GM12892 (cell line): Measurements from ENCODE around the gene TBCD.

ENCODE experiments used
- DNase-seq: peaks from one replicate; pipeline ENCODE4 v3.0.0; 2011; ENCODE audit not compliant: insufficient read length
- FAIRE-seq: peaks from 2 replicates; lab custom pipeline; 2011; peaks lifted over from hg19 to GRCh38; lab: Jason Lieb, UNC
- POLR2A ChIP-seq: IDR thresholded peaks from 2 replicates; pipeline ENCODE4 v1.6.1; 2011; ENCODE audit warnings: low read depth, low read length, control low read depth
- POLR2AphosphoS5 ChIP-seq: IDR thresholded peaks from 2 replicates; pipeline ENCODE4 v1.6.1; 2011; ENCODE audit warnings: low read depth, low read length, control low read depth
- TAF1 ChIP-seq: IDR thresholded peaks from 2 replicates; pipeline ENCODE4 v1.6.1; 2011; ENCODE audit warnings: low read depth, mild to moderate bottlenecking, control low read depth, low read length, borderline replicate concordance

Gene TBCD

GRCh38 chr17:82870541-82870940, 118.7 kb downstream of the TBCD start:
- no peak for TF ChIP-seq POLR2AphosphoS5
- no peak for TF ChIP-seq TAF1
- TF ChIP-seq POLR2A, result no peak
- no peak for DNase-seq
- FAIRE-seq, result peak; percentile 73

DNA sequence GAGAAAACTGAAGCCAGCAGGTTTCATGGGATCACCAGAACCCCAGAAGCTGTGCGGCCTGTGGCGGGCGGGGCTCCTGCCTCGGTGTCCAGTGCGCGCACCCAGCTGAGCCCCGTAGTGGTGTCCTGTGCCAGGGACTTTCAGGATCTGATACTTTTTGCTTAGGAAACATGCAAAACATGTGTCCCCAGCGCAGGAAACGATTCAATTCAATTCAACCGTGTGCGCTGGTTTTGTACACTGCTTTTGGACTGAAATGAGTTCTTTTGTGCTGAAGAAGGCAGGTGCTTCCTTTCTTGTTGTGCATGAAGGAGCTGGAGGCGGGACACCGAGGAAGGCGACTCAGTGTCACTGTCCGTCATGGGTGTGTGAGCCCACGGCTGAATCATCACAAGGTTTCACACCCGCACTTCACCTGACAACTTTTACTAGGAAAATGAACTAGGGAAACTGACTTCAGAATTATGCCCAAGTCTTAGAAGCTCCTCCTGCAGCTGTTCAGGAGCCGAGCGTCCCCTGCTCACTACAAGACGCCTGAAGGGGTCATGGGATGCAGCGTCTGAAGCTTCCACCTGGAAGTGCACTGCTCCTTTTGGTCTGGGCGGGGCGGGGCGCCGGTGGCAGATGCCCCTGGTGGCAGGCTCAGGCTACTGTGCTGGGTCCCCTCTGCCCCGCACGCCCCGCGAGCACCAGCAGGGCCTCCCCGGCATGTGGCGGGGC, 119.4 kb downstream of the TBCD start:
- FAIRE-seq, result peak; percentile 96
- TF ChIP-seq POLR2A, result no peak
- TF ChIP-seq POLR2AphosphoS5, result no peak
- TF ChIP-seq TAF1, result no peak
- peak; percentile 87 for DNase-seq

DNA sequence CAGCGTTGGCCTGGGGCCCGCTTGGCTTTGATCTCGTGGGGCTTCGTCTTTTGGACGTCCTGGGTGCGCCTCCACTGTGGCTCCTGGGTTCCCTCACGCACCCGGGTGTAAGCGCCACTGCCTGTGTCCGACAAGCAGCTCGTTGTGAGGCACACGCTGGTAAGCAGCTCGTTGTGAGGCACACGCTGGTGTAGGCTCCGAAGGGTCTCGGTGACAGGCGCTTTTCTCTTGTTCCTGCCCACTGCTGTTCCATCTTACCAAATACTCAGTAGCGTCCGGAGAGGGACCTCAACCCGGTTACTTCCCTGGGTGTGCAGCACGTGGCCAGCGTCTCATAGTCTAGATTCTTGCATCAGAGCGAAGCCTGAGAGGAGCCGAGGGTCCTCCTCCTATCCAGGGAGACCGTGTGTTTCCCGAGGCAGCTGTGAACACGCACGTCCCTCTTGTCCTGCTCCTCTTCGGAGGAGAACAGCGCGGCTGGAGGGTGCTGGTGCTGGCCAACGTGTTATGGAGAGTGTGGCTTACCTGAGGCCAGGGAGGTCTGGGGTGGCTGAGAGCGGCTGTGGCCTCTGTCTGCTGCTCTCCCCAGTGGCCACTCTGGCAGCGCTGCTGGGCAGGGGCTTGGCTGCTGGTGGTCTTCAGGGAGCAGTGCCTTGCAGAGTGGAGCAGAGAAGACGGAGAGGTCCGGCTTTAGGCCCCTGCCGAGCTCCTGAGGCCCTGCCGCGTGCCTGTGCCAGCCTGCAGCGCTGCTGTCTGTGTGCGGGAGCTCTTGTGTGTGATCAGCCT, 120.1 kb downstream of the TBCD start:
- peak; percentile 66 for FAIRE-seq

DNA sequence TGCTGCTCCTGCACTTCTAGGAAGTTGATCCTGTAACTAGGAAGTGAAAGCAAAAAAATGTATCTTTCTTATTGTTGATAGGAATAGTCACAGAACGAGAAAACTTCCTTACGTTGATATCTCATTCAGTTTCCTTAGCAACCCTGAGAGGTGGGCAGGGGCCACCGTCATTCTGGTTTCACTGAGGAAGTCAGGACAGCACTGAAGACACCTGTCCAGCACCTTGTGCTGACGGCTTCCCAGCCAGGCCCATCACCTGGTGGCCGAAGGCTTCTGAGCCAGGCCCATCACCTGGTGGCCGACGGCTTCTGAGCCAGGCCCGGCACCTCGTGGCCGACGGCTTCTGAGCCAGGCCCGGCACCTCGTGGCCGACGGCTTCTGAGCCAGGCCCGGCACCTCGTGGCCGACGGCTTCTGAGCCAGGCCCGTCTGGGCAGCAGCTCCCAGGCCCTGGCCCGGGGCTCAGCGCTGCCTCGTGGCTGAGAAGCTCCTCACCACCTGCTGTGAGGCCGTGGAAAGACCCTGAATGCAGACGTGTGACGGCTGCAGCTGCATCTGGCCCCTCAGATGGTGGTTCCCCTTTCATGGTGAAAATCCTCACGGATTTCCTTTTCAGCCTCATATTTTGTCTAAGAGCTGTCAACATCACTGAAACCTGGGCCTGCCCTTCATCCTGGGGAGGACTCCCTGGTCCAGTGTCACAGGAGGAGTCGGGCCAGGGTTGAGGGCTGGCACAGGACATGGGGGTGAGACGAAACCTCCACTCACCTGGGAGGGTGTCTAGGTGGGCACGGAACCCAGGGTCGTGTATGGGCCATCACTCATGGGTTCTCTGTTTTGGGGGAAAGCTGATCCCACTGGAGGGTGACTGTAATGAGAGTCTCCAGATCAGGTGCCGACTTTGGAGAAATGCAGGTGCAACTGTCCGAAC, 121.0 kb downstream of the TBCD start:
- TF ChIP-seq POLR2AphosphoS5, result no peak
- DNase-seq, result no peak
- no peak for FAIRE-seq

More for the DNA sequence above, 120.1 kb downstream of the TBCD start:
- TF ChIP-seq POLR2A (no peak), POLR2AphosphoS5 (no peak), TAF1 (no peak)
- no peak for DNase-seq

- DNase-seq (no peak), FAIRE-seq (no peak)
- no peak for TF ChIP-seq POLR2AphosphoS5
- no peak for TF ChIP-seq TAF1
- no peak for TF ChIP-seq POLR2A
These were observed 121.7 kb downstream of the TBCD start for GRCh38 chr17:82873521-82873920.

GRCh38 chr17:82874011-82874835, 122.4 kb downstream of the TBCD start:
- DNase-seq, result no peak
- TF ChIP-seq POLR2A, result no peak
- TF ChIP-seq POLR2AphosphoS5, result no peak
- TF ChIP-seq TAF1, result no peak
- no peak for FAIRE-seq

- DNase-seq (no peak), FAIRE-seq (no peak)
- no peak for TF ChIP-seq POLR2A
- TF ChIP-seq TAF1, result no peak
- no peak for TF ChIP-seq POLR2AphosphoS5
These were observed 123.6 kb downstream of the TBCD start for GRCh38 chr17:82875407-82875856.

DNA sequence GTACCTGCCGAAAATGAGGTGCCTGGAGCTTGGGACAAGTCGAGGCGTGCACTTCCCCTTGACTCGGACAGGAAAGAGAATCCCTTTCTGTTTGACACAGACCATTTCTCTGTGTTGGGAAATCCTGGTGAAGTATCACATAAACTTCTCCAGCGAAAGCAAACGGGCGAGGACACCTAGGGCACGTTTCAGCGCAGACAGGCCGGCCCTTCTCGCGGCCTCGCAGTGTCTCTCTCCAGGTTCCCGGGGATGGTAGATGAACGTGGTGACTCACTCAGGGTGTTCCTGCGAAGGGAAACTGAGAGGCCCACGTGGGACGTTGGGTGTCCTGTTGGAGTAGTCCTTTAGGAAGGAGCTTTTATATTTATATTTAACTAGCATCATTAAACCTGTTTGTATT, 124.3 kb downstream of the TBCD start:
- DNase-seq (no peak), FAIRE-seq (no peak)
- TF ChIP-seq TAF1 (no peak), POLR2A (no peak), POLR2AphosphoS5 (no peak)

DNA sequence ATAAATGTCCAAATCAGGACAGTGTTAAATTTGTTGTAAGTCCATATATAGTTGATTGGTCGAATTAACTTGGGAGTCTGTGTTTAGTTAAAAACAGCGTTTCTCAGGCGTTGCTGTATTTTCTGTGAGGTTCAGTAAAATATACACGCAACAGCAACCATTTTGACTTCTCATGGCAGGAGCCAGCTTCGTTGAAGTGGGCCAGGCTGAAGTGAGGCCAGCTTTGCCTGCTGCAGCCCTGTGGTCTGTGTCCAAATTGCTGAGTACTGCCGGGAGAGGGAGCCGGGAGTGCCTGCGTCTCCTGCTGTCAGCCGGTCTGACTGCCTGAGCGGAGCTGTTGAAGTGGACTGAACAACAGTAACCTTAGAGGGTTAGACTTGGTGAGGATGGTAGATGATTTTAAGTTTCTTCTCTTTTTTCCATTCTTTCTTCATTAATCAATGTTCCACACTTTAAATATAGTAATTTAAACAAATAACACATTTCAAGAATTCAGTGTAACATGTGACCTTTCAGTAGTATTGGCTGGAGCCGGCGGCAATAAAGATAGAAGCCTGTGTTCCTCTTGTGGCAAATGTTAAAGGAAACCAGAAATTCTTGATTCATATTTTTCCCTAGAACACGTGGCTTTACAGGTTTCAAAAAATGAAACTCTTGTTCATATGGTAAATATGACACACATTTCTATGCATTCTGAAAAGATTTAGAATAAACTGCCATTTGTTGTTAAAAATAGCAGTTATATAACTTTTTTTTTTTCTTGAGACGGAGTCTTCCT, 124.9 kb downstream of the TBCD start:
- FAIRE-seq (no peak), DNase-seq (no peak)
- TF ChIP-seq POLR2AphosphoS5, result no peak
- TF ChIP-seq POLR2A, result no peak
- no peak for TF ChIP-seq TAF1

- no peak for FAIRE-seq
- no peak for TF ChIP-seq POLR2A
- no peak for TF ChIP-seq POLR2AphosphoS5
- no peak for TF ChIP-seq TAF1
These were observed 126.7 kb downstream of the TBCD start for GRCh38 chr17:82878527-82878926.

More at GRCh38 chr17:82878527-82878926, 126.7 kb downstream of the TBCD start:
- no peak for DNase-seq
